Measurements from ENCODE around the gene MLST8. TPM values are rescaled to one million over a fixed set of nuclear protein-coding genes. Genes with fewer than 3 reads are reported as not detected.
"Not testable (repeated sequence)": the region's sequence is repeated elsewhere in the genome, so short reads cannot be mapped to it uniquely, and the experiment has no call there.

Gene MLST8
- total RNA-seq, 2 donors from 2014 or later: 31.2 to 68.9 TPM

DNA sequence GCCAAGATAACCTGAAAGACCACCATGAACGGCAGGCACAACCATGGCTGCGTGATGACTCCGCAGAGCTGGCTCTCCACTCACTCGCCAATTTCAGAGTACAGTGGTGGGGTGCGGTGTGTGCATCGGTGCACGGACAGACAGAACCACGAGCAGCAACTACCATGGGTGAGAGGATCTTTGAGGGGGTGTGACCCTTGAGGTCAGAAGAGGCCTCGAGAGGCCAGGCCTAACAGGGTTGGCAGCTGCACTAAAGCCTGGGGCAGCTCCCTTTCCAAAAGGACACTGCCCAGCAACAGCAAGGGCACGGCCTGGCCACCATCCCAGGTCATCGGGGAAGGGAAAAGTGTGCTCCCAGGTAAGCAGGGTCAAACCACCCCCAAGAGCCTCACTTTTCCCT lies 48.0 kb downstream of the MLST8 start:
- H3K4me3 Mint-ChIP-seq: no peak overlapping the region
- H3K36me3 Mint-ChIP-seq: peaks cover 10% of the 10 kb centered on the region

DNA sequence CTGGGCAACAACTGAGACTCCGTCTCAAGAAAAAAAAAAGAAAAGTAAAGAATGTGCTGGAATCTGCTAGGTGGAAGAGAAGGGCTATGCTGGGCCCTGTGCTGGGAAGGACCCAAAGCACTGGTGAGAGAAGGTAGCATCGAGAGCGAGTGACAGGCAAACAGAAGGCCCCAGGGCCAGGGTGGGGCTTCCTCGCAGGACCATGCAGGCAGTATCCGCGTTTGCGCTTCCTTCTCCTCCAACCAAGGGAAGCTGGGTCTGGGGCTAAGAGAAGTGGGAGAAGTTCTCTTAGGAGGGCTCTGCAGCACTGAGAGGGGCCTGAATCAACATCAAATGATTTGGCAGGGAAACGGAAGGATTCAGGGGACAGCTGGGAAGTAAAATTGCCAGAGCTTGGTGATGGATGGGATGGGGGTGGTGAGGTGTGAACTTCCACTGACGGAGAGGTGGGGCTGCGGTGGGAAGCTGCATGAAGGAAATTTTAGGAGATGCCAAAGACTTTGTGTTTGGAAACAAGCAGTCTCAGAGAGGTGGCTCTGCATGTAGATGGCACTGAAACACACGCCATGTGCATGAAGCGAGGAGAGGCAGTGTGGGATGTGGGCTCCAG lies 51.4 kb downstream of the MLST8 start:
- no peak overlapping the region for H3K4me3 Mint-ChIP-seq
- no peaks in the 10 kb centered on the region for H3K27me3 Mint-ChIP-seq
- peaks cover 17% of the 10 kb centered on the region for H3K36me3 Mint-ChIP-seq
- DNase-seq (ENCODE audit: low spot score) (peak; percentile 5), ATAC-seq (no peak)
- peak overlapping the region; percentile 41 to 47 for H3K27ac Mint-ChIP-seq
- no peaks in the 10 kb centered on the region for H3K9me3 Mint-ChIP-seq
- H3K4me1 Mint-ChIP-seq (ENCODE audit: low read depth in 2 of 2): no peaks in the 10 kb centered on the region

More for the DNA sequence above, 48.0 kb downstream of the MLST8 start:
- no peaks in the 10 kb centered on the region for H3K27me3 Mint-ChIP-seq
- ATAC-seq (no peak), DNase-seq (ENCODE audit: low spot score) (peak; percentile 51)
- peaks cover 0 to 5% of the 10 kb centered on the region in 2 donors for H3K4me1 Mint-ChIP-seq (ENCODE audit: low read depth in 2 of 2)
- H3K9me3 Mint-ChIP-seq: no peaks in the 10 kb centered on the region
- H3K27ac Mint-ChIP-seq: peak overlapping the region in 1 of 2 donors; percentile 58

DNA sequence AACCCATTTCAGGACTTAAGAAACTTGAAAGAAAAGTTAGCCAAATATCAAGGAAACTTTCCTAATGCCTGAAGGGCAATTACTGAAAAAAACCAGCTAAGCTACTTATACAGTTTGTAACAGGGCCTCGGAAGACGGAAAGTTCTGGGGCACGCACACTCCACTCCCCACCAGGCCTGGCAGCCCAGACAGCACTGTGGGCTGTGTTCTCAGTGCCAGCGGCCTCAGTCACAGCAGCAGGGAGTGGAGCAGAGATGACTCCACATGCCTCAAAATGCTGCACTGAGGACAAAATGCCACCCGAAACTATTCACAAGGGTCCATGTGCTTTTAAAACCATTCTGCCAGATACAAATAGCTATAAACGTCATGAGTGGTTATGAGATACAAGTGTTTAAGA lies 52.5 kb downstream of the MLST8 start:
- Mint-ChIP-seq H3K27me3 (no peaks in the 10 kb centered on the region), H3K27ac (no peak overlapping the region), H3K9me3 (no peaks in the 10 kb centered on the region), H3K36me3 (peaks cover 21% of the 10 kb centered on the region), H3K4me3 (no peak overlapping the region), H3K4me1 (ENCODE audit: low read depth in 2 of 2) (peaks cover 0 to 1% of the 10 kb centered on the region in 2 donors)
- DNase-seq (ENCODE audit: low spot score) (peak; percentile 3), ATAC-seq (no peak)

DNA sequence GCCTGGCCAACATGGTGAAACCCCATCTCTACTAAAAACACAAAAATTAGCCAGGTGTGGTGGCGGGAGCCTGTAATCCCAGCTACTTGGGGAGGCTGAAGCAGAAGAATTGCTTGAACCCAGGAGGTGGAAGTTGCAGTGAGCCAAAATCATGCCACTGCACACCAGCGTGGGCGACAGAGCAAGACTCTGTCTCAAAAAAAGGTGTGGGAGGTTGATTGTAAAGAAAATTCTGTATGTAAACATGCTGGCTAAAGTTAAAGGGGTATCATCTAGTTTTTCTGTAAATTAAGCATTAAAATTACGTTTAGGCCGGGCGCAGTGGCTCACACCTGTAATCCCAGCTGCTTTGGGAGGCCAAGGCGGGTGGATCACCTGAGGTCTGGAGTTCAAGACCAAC lies 53.3 kb downstream of the MLST8 start:
- H3K36me3 Mint-ChIP-seq: peaks cover 23% of the 10 kb centered on the region
- H3K4me3 Mint-ChIP-seq; H3K27me3 Mint-ChIP-seq; H3K9me3 Mint-ChIP-seq; ATAC-seq; H3K27ac Mint-ChIP-seq; DNase-seq (ENCODE audit: low spot score); H3K4me1 Mint-ChIP-seq (ENCODE audit: low read depth in 2 of 2): not testable (repeated sequence)

Other genes starting within 250 kb of the MLST8 start
- gene NDUFB10, start 245.9 kb upstream of the MLST8 start, total RNA-seq: 100 to 1,000 TPM in 1 of 2 donors, 10 to 100 TPM in 1; 95.0 to 103 TPM
- gene RPS2, start 240.6 kb upstream of the MLST8 start, total RNA-seq: 1,000 to 10,000 TPM; 2,056 to 2,952 TPM
- not detected for gene RNF151, start 238.6 kb upstream of the MLST8 start, total RNA-seq
- gene TBL3, start 233.4 kb upstream of the MLST8 start, total RNA-seq: 10 to 100 TPM; 39.3 to 78.3 TPM
- not detected for gene NOXO1, start 224.0 kb upstream of the MLST8 start, total RNA-seq
- gene GFER, start 221.3 kb upstream of the MLST8 start, total RNA-seq: 10 to 100 TPM; 31.9 to 41.7 TPM
- gene SYNGR3, start 215.5 kb upstream of the MLST8 start, total RNA-seq: 10 to 100 TPM; 21.3 to 43.6 TPM
- gene ZNF598, start 195.6 kb upstream of the MLST8 start, total RNA-seq: 100 to 1,000 TPM in 1 of 2 donors, 10 to 100 TPM in 1; 83.1 to 163 TPM
- 1 to 10 TPM; 1.5 to 3.5 TPM for gene NPW, start 185.7 kb upstream of the MLST8 start, total RNA-seq
- 1 to 10 TPM; 3.8 to 4.5 TPM for gene NHERF2, start 178.6 kb upstream of the MLST8 start, total RNA-seq
- 10 to 100 TPM; 12.6 to 40.9 TPM for gene NTHL1, start 157.6 kb upstream of the MLST8 start, total RNA-seq
- 100 to 1,000 TPM; 106 to 155 TPM for gene TSC2, start 157.5 kb upstream of the MLST8 start, total RNA-seq
- gene PKD1, start 69.6 kb upstream of the MLST8 start, total RNA-seq: 100 to 1,000 TPM in 1 of 2 donors, 10 to 100 TPM in 1; 66.4 to 145 TPM
- under 1 TPM in 1 of 2 donors, not detected in 1; 0.89 TPM for gene RAB26, start 56.8 kb upstream of the MLST8 start, total RNA-seq
- gene TRAF7, start 49.7 kb upstream of the MLST8 start, total RNA-seq: 10 to 100 TPM; 69.0 to 91.7 TPM
- gene CASKIN1, start 8.8 kb upstream of the MLST8 start, total RNA-seq: under 1 TPM; 0.14 to 0.26 TPM
- 10 to 100 TPM in 1 of 2 donors, 1 to 10 TPM in 1; 6.2 to 23.7 TPM for gene BRICD5, start 5.4 kb downstream of the MLST8 start, total RNA-seq
- gene PGP, start 9.4 kb downstream of the MLST8 start, total RNA-seq: 10 to 100 TPM; 18.8 to 39.8 TPM
- gene E4F1, start 18.1 kb downstream of the MLST8 start, total RNA-seq: 10 to 100 TPM; 27.5 to 51.8 TPM
- gene DNASE1L2, start 31.0 kb downstream of the MLST8 start, total RNA-seq: 1 to 10 TPM in 1 of 2 donors, under 1 TPM in 1; 0.88 to 3.5 TPM
- gene ECI1, start 46.1 kb downstream of the MLST8 start, total RNA-seq: 10 to 100 TPM; 29.1 to 51.1 TPM
- 100 to 1,000 TPM; 256 to 334 TPM for gene RNPS1, start 62.7 kb downstream of the MLST8 start, total RNA-seq
- 10 to 100 TPM in 1 of 2 donors, 1 to 10 TPM in 1; 7.3 to 14.9 TPM for gene ABCA3, start 135.3 kb downstream of the MLST8 start, total RNA-seq
- gene CCNF, start 224.0 kb downstream of the MLST8 start, total RNA-seq: 10 to 100 TPM; 36.1 to 79.5 TPM

Data from natural killer cell treated with Interleukin-12 subunit alpha and Interleukin-12 subunit beta and Interleukin-15 and Interleukin-18, amount 100 ng/mL, for 72 hours (primary cell).